Eye (tissue), 1 donor: ENCODE data around the gene TRIP12.
A peak's percentile ranks its signal among the peaks of the same experiment; 100 is the strongest.
"Not testable (repeated sequence)": the region's sequence is repeated elsewhere in the genome, so short reads cannot be mapped to it uniquely, and the experiment has no call there.

Experiments
- DNase-seq: peaks from one replicate; pipeline ENCODE4 v3.0.0-alpha.2; 2015

Gene TRIP12

GRCh38 chr2:229921892-229922448 lies at the start of gene TRIP12:
Gene TRIP12, minus strand, starts transcription at chr2:229922009. Its CDS starts 41,930 bp downstream, at chr2:229880079.
- peak; percentile 99 for DNase-seq

GRCh38 chr2:229971298-229971790 lies 49.5 kb upstream of the TRIP12 start:
- DNase-seq = no peak

GRCh38 chr2:229970406-229970805 lies 48.6 kb upstream of the TRIP12 start:
- DNase-seq = no peak

GRCh38 chr2:229969921-229970320 lies 48.1 kb upstream of the TRIP12 start:
- DNase-seq = no peak

GRCh38 chr2:229963596-229963995 lies 41.8 kb upstream of the TRIP12 start:
- DNase-seq = not testable (repeated sequence)

- DNase-seq = no peak
Measured at GRCh38 chr2:229956491-229956890, 34.7 kb upstream of the TRIP12 start.

GRCh38 chr2:229955663-229956062 lies 33.9 kb upstream of the TRIP12 start:
- no peak for DNase-seq

GRCh38 chr2:229952256-229952835 lies 30.5 kb upstream of the TRIP12 start:
- no peak for DNase-seq

- no peak for DNase-seq
Measured at GRCh38 chr2:229947544-229947943, 25.7 kb upstream of the TRIP12 start.

GRCh38 chr2:229945975-229946374 lies 24.2 kb upstream of the TRIP12 start:
- DNase-seq = no peak

GRCh38 chr2:229943770-229944449 lies 22.1 kb upstream of the TRIP12 start:
- DNase-seq = no peak

- no peak for DNase-seq
Measured at GRCh38 chr2:229943171-229943570, 21.4 kb upstream of the TRIP12 start.

- DNase-seq = no peak
Measured at GRCh38 chr2:229942671-229943070, 20.9 kb upstream of the TRIP12 start.

- no peak for DNase-seq
Measured at GRCh38 chr2:229937537-229937936, 15.7 kb upstream of the TRIP12 start.

- DNase-seq = no peak
Measured at GRCh38 chr2:229931241-229931640, 9.4 kb upstream of the TRIP12 start.

GRCh38 chr2:229930656-229931055 lies 8.8 kb upstream of the TRIP12 start:
- no peak for DNase-seq

- no peak for DNase-seq
Measured at GRCh38 chr2:229927817-229928321, 6.1 kb upstream of the TRIP12 start.

- no peak for DNase-seq
Measured at GRCh38 chr2:229925201-229925600, 3.4 kb upstream of the TRIP12 start.

GRCh38 chr2:229924541-229924940 lies 2.7 kb upstream of the TRIP12 start:
- not testable (repeated sequence) for DNase-seq

GRCh38 chr2:229922449-229923386 lies 909 bp upstream of the TRIP12 start, which contains the start of gene FBXO36:
Gene FBXO36, plus strand, starts transcription at chr2:229922503. Its CDS starts 11 bp downstream, at chr2:229922514.
- DNase-seq = no peak

- DNase-seq = peak; percentile 75
Measured at GRCh38 chr2:229921101-229921891, 513 bp downstream of the TRIP12 start.
